22Rv1 (cell line): Measurements from ENCODE around the gene TAS1R3.

Source experiments
- H3K27ac ChIP-seq: fragments of 450-650 bp; 2 replicates; pipeline ENCODE4 v1.5.1; 2017
- ZFX ChIP-seq: fragments of 450-650 bp; IDR thresholded peaks from 2 replicates; pipeline ENCODE4 v1.6.1; 2017; ENCODE audit warnings: antibody characterized with exemption, borderline replicate concordance
- TF ChIP-seq, protein P1 (sequence below): fragments of 450-650 bp; IDR thresholded peaks from 2 replicates; pipeline ENCODE4 v1.5.1; 2017; ENCODE audit warnings: mild to moderate bottlenecking

TAS1R3 gene

DNA sequence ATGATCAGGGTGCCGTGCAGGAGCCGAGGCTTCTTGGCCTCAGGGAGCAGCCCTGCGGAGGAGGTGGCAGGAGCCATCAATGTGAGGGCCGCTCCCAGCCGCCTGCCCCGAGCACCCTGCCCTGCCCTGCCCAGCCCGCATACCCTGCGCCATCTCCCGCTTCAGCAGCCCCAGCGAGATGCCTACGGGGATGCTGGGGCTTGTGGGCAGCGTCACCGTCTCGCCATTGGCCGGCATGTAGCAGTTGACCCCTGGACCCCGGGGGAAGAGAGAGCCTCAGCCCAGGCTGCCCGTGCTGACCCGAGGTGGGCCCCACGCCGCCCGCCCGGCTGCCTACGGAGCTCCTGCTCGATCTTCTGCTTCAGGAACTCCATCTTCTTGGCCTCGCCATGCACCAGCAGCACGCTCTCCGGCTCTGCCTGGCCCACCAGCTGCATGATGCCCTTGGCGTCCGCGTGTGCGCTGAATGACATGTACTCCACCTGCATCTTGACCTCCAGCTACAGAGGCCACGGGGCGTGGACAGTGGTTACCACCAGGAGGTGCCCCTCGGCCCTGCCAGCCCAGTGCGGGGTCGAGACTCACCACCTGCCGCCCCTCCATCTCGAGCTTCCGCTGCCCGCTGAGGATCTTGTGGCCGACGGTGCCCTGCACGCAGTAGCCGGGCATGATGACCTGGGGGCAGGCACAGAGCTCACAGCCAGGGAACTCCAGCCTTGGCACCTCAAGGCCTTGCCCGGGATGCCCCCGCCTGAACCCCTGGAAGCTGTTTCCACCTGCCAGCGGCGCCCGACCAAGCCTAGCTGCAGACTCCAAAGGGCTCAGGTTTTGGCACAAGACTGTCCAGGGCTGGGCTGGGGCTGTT lies 18.4 kb upstream of the TAS1R3 start:
- peak overlapping the region; percentile 96; the same call in 1 of the 2 replicates for H3K27ac ChIP-seq

DNA sequence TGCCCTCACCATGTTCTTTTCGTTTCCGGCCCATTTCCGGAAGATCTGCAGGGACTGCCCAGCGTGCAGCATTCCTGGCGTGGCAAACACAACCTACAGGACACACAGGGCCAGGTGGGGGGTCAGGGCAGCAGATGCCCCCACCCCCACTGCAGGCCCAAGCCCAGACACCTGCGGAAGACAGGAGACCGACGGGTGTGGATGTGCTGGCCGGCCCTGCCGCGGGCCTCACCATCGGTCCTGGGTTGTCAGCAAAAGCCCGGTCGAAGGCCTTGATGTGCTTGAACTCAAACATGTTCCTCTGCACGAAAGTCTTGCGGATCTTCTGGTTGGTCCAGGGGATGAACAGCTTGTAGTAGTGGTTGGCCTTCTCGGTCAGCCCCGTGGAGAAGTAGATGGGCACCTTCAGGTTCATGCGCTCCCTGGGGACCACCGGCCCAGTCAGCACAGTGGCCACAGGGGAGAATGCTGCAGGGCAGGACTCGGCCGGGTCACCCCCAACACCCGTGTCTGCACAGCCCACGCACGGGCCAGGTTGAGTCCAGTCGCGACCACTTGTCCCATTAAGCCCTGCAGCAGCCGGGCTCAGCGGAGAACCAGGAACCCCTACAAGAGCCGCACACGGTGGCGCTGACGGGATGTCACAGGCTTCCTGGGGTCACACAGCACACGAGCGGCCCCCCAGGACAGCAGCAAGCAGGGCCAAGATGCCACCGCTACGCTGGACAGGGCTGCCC lies 17.4 kb upstream of the TAS1R3 start:
- peak overlapping the region; percentile 57 for H3K27ac ChIP-seq
- TF ChIP-seq, protein P1, sequence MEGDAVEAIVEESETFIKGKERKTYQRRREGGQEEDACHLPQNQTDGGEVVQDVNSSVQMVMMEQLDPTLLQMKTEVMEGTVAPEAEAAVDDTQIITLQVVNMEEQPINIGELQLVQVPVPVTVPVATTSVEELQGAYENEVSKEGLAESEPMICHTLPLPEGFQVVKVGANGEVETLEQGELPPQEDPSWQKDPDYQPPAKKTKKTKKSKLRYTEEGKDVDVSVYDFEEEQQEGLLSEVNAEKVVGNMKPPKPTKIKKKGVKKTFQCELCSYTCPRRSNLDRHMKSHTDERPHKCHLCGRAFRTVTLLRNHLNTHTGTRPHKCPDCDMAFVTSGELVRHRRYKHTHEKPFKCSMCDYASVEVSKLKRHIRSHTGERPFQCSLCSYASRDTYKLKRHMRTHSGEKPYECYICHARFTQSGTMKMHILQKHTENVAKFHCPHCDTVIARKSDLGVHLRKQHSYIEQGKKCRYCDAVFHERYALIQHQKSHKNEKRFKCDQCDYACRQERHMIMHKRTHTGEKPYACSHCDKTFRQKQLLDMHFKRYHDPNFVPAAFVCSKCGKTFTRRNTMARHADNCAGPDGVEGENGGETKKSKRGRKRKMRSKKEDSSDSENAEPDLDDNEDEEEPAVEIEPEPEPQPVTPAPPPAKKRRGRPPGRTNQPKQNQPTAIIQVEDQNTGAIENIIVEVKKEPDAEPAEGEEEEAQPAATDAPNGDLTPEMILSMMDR, result no peak
- TF ChIP-seq ZFX, result no peak

More for the DNA sequence above, 18.4 kb upstream of the TAS1R3 start:
- no peak for TF ChIP-seq ZFX
- TF ChIP-seq, protein P1, result no peak

DNA sequence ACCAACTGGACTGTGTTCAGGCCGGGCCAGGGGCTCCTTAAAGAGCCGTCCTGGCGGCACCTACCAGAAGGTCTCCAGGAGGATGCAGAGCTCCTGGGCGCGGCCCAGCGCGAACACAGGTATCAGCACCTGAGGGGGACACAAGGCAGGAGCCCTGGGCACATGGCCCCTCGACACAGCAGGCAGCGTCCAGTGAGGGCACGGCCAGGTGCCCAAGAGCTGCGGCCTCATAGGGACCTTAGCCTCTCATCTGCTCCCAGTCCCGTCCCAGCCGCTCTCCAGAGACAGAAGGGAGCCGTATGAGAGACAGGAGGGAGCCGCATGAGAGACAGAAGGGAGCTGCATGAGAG lies 16.9 kb upstream of the TAS1R3 start:
- peak overlapping the region; percentile 57 for H3K27ac ChIP-seq
- TF ChIP-seq ZFX, result no peak
- TF ChIP-seq, protein P1, result no peak

DNA sequence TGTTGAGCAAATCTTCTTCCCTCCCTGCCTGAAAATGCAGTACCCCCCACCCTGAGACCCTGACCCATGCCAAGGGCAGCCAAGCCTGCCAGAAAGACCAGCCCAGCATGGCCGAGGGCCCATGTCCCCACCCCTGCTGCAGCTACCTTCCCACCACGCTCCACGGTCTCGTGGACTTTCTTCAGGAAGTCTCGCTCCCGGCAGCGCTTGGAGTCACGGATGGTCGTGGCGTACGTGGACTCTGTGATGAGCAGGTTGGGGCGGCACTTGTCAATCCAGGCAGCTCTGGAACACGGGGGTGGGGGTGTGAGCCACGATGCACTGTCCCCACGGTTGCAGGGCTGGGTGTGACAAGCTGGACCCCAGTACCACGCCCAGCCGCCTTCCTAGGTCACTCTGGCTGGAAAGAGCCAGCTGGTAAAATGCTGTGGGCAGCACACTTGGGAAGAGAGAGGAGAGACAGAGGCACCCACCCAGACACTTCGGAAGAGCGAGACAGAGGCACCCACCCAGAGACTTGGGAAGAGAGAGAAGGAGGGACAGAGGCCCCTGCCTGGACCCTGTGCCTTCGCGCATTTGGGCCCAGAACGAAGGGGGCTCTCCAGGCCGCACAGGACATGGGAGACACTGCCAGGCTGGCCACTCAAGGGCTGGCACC lies 16.3 kb upstream of the TAS1R3 start:
- TF ChIP-seq ZFX, result no peak
- TF ChIP-seq, protein P1, result no peak

DNA sequence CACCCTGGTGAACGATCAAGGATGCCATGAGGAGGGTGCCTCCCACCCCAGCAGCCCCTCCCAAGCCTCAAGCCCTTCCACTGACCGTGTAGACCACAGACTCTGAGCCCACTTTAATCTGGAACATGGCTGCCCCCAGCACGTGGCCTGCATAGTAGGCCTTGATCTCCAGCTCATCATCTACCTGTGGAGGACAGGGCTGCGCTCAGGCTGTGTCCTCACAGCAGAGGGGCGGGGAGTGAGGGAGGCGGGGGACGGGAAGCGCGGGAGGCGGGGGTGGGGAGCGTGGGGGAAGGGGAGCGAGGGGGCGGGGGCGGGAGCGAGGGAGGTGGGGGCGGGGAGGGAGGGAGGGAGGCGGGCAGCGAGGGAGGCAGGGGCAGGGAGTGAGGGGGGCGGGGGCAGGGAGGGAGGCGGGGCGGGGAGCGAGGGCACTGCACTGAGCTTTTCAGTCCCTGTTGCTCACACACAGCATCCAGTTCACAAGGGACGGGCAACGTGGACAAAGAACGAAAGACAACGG lies 15.6 kb upstream of the TAS1R3 start:
- TF ChIP-seq ZFX, result no peak
- TF ChIP-seq, protein P1, result no peak
- peak overlapping the region; percentile 83 for H3K27ac ChIP-seq

More for the DNA sequence above, 16.3 kb upstream of the TAS1R3 start:
- peak overlapping the region; percentile 57 for H3K27ac ChIP-seq

DNA sequence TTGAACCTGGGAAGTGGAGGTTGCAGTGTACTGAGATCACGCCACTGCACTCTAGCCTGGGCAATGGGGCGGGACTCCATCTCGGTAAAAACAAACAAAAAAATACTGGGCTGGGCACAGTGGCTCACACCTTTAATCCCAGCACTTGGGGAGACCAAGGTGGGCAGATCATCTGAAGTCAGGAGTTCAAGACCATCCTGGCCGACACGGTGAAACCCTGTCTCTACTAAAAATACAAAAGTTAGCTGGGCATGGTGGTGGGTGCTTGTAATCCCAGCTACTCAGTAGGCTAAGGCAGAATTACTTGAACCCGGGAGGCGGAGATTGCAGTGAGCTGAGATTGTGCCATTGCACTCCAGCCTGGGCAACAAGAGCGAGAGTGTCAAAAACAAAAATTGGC lies 14.9 kb upstream of the TAS1R3 start:
- peak overlapping the region; percentile 83 for H3K27ac ChIP-seq

DNA sequence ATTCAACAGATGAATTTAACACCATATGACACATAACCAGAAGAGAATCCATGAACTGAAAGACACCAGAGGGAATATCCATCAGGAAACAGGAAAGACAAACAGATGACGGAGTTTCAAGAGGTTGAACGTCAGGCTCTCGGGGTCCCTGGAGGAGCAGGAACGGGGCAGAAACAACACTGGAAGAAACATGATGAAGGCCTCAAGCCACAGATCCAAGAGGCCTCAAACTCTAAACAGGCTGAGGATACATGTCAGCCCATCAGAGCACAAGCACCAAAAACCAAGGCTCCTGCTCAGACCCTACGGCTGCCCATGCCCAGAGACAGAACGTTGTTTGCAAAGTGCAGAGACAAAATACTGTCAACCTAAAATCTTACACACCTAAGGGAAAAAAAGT lies 13.7 kb upstream of the TAS1R3 start:
- no peak for TF ChIP-seq ZFX
- TF ChIP-seq, protein P1, result no peak

More for the DNA sequence above, 13.7 kb upstream of the TAS1R3 start:
- peak overlapping the region; percentile 83 for H3K27ac ChIP-seq
